ENCODE data around the gene PRUNE1.

- TF ChIP-seq CTCF (IDR thresholded peaks at IDR 0.05; ENCODE audit: insufficient read depth, low read length, poor library complexity, severe bottlenecking) (no peak), EZH2phosphoT487 (conservative IDR thresholded peaks at IDR 0.05; ENCODE audit: low read length) (no peak)
Observed at GRCh38 chr1:151026460-151026859, 18.2 kb downstream of the PRUNE1 start.

Measured in SU-DHL-6 (cell line).